Measurements from ENCODE around the gene C18orf63. TPM values are rescaled to one million over a fixed set of nuclear protein-coding genes. Genes with fewer than 3 reads are reported as not detected.

C18orf63 gene
- polyA plus RNA-seq, 1 donor (not counting 4 experiments of a cell fraction or from before 2014, with no cell fraction given): not detected

DNA sequence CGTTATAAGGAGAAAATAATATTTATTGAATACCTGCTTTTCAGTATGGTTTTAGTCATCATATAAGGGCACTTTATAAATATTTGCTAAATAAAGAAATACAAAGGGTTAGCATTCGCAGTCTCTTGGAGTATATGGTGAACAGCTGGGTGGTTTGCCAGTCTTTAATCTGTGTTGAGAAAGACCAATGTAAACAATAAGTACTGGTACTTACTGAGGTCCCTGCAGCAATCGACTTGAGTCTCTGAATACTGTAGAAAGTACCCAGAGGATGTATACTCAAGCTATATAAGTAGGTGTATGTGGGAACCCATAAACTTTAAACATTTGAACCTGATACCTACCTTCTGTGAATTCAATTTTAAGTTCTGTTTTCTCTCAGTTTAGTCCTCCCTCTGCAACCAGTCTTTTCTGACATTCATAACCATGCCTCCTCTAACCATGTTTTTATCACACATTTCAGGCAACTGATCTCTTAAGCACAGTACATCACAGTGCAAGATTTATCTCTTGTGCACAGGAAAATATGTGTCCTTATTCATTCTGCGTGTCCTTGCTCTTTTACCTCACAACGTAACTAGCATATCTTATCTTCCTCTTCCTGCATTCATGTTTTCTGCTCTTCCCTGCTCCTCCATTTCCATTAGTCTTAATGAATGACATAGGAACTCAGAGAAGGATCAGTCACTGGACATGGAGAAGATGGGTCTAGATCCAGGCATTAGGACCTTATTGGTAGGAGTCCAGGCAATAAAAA lies 21.7 kb downstream of the C18orf63 start:
- Histone ChIP-seq H3K27me3 (ENCODE audit: control insufficient read depth, extremely low read depth, insufficient read depth, low read length) (no peaks in the 10 kb centered on the region), H3K9me3 (ENCODE audit: control insufficient read depth, low read depth, low read length) (no peaks in the 10 kb centered on the region), H3K4me2 (ENCODE audit: control insufficient read depth, extremely low read depth, insufficient read depth, low read depth, low read length) (no peak overlapping the region), H2AFZ (ENCODE audit: control insufficient read depth, low read length) (no peak overlapping the region), H3K79me2 (ENCODE audit: control insufficient read depth, insufficient read depth, low read length) (no peaks in the 10 kb centered on the region), H3K36me3 (ENCODE audit: control insufficient read depth in 2 of 2, extremely low read depth in 1 of 2, insufficient read depth in 2 of 2, low read length in 2 of 2) (no peaks in the 10 kb centered on the region), H3K4me3 (ENCODE audit: control insufficient read depth in 2 of 3, extremely low read depth in 1 of 3, insufficient read depth in 2 of 3, low read depth in 1 of 3, low read length in 3 of 3) (no peak overlapping the region), H3K9me1 (ENCODE audit: control insufficient read depth, extremely low read depth, insufficient read depth, low read length) (no peaks in the 10 kb centered on the region), H3K9ac (ENCODE audit: control insufficient read depth, extremely low read depth, insufficient read depth, low read length) (no peak overlapping the region), H3K4me1 (ENCODE audit: control insufficient read depth, extremely low read depth, insufficient read depth, low read length) (no peaks in the 10 kb centered on the region), H3K27ac (ENCODE audit: control insufficient read depth, insufficient read depth, low read length) (no peak overlapping the region), H4K20me1 (ENCODE audit: control insufficient read depth, extremely low read depth, insufficient read depth, low read length) (no peaks in the 10 kb centered on the region)
- dilution Hi-C loops (cut with MboI; ENCODE audit: extremely low pct_ligation_motif_present, low sequenced_read_pairs): no loop called here
- FAIRE-seq: no peak
- TF ChIP-seq EZH2 (IDR thresholded peaks at IDR 0.05; ENCODE audit: low read length): no peak
- TF ChIP-seq, protein P1, sequence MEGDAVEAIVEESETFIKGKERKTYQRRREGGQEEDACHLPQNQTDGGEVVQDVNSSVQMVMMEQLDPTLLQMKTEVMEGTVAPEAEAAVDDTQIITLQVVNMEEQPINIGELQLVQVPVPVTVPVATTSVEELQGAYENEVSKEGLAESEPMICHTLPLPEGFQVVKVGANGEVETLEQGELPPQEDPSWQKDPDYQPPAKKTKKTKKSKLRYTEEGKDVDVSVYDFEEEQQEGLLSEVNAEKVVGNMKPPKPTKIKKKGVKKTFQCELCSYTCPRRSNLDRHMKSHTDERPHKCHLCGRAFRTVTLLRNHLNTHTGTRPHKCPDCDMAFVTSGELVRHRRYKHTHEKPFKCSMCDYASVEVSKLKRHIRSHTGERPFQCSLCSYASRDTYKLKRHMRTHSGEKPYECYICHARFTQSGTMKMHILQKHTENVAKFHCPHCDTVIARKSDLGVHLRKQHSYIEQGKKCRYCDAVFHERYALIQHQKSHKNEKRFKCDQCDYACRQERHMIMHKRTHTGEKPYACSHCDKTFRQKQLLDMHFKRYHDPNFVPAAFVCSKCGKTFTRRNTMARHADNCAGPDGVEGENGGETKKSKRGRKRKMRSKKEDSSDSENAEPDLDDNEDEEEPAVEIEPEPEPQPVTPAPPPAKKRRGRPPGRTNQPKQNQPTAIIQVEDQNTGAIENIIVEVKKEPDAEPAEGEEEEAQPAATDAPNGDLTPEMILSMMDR (optimal IDR thresholded peaks at IDR 0.05 in 1 of 3, IDR thresholded peaks at IDR 0.05 in 1 of 3, conservative IDR thresholded peaks at IDR 0.05 in 1 of 3; ENCODE audit: extremely low read depth in 1 of 3, insufficient read depth in 2 of 3, low read length in 3 of 3): no peak
- DNase-seq (ENCODE audit: low read depth, low spot score): no peak

DNA sequence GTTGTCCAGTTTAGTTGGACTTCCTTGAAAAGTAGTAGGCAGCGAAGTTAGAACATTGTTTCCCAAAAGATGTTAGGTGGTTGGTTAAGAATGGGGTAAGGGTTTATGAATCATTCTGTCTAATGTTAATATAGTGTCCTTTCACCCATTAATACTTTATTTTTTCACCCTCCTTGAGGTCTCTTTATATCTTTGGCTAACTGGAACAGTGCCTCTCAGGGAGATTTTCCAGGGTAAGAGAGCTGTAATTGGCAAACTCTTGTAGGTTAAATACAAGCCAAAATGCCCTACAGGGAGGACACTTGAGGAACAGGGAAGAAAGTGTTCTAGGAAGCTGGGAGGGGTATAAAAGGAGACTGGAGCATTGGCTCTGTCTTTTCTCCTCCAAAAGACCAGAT lies 22.3 kb downstream of the C18orf63 start:
- H3K27ac ChIP-seq (ENCODE audit: control insufficient read depth, insufficient read depth, low read length): no peak overlapping the region
- no peak overlapping the region for H3K4me3 ChIP-seq (ENCODE audit: control insufficient read depth in 2 of 3, extremely low read depth in 1 of 3, insufficient read depth in 2 of 3, low read depth in 1 of 3, low read length in 3 of 3)
- no peak for TF ChIP-seq EZH2 (IDR thresholded peaks at IDR 0.05; ENCODE audit: low read length)
- TF ChIP-seq, protein P1 (optimal IDR thresholded peaks at IDR 0.05 in 1 of 3, IDR thresholded peaks at IDR 0.05 in 1 of 3, conservative IDR thresholded peaks at IDR 0.05 in 1 of 3; ENCODE audit: extremely low read depth in 1 of 3, insufficient read depth in 2 of 3, low read length in 3 of 3): no peak
- no peaks in the 10 kb centered on the region for H3K9me1 ChIP-seq (ENCODE audit: control insufficient read depth, extremely low read depth, insufficient read depth, low read length)
- H3K27me3 ChIP-seq (ENCODE audit: control insufficient read depth, extremely low read depth, insufficient read depth, low read length): no peaks in the 10 kb centered on the region
- H3K4me1 ChIP-seq (ENCODE audit: control insufficient read depth, extremely low read depth, insufficient read depth, low read length): no peaks in the 10 kb centered on the region
- H4K20me1 ChIP-seq (ENCODE audit: control insufficient read depth, extremely low read depth, insufficient read depth, low read length): no peaks in the 10 kb centered on the region
- H3K9ac ChIP-seq (ENCODE audit: control insufficient read depth, extremely low read depth, insufficient read depth, low read length): no peak overlapping the region
- DNase-seq (ENCODE audit: low read depth, low spot score): no peak
- H3K9me3 ChIP-seq (ENCODE audit: control insufficient read depth, low read depth, low read length): no peaks in the 10 kb centered on the region
- H2AFZ ChIP-seq (ENCODE audit: control insufficient read depth, low read length): no peak overlapping the region
- FAIRE-seq: no peak
- dilution Hi-C loops (cut with MboI; ENCODE audit: extremely low pct_ligation_motif_present, low sequenced_read_pairs): no loop called here
- H3K4me2 ChIP-seq (ENCODE audit: control insufficient read depth, extremely low read depth, insufficient read depth, low read depth, low read length): no peak overlapping the region
- no peaks in the 10 kb centered on the region for H3K36me3 ChIP-seq (ENCODE audit: control insufficient read depth in 2 of 2, extremely low read depth in 1 of 2, insufficient read depth in 2 of 2, low read length in 2 of 2)
- H3K79me2 ChIP-seq (ENCODE audit: control insufficient read depth, insufficient read depth, low read length): no peaks in the 10 kb centered on the region

Data from keratinocyte (primary cell).